Tibial nerve (tissue), 4 donors: ENCODE results near the gene GMCL2.

ENCODE experiments used
- CTCF ChIP-seq, 5 experiments: fragments of 200-600 bp in 3 of 5; fragments of 450-650 bp in 2 of 5; sonication (generic) in 3 of 5; IDR thresholded peaks; one replicate each; pipeline ENCODE4 v1.5.1; 2016 to 2019; ENCODE audit warnings: antibody characterized with exemption in 5 of 5, mild to moderate bottlenecking in 3 of 5, moderate library complexity in 2 of 5
- EP300 ChIP-seq, 2 donors: sonication (generic); formaldehyde crosslinking; IDR thresholded peaks; one replicate each; pipeline ENCODE4 v1.6.1; 2017; ENCODE audit warnings: antibody characterized with exemption in 2 of 2, mild to moderate bottlenecking in 1 of 2
- POLR2A ChIP-seq, 2 donors: fragments of 450-650 bp; IDR thresholded peaks; one replicate each; pipeline ENCODE4 v1.6.1; 2017; ENCODE audit warnings: antibody characterized with exemption in 2 of 2, mild to moderate bottlenecking in 2 of 2, moderate library complexity in 2 of 2

DNA sequence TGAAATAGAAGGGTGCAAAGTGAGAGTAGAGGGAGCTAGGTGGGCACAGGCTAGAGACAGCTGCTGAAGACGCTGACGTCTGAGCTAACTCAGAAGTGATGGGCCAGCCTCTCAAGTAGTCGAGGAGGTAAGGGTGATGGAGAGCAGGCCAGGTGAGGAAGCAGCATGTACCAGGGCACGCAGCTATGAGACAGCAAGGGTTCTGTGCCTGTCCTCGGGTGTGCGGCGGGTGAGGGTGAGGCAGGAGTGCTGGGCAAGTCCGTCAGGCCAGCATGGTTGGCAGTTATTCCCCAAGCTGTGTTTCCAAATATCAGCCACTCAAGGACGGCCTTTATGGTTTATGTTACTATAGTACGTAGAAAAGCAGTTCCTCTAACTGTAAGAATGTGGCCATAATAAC lies 50.2 kb downstream of the GMCL2 start:
- TF ChIP-seq CTCF (IDR thresholded peaks at IDR 0.05) = no peak
- TF ChIP-seq EP300 (IDR thresholded peaks at IDR 0.05) = no peak
- no peak for TF ChIP-seq POLR2A (IDR thresholded peaks at IDR 0.05)
